Pancreas (tissue), 10 donors: ENCODE data around the gene FBXO3. TPM values are rescaled to one million over a fixed set of nuclear protein-coding genes. Genes with fewer than 3 reads are reported as not detected.
A peak's percentile ranks its signal among the peaks of the same experiment; 100 is the strongest.

Source experiments
- ATAC-seq, 4 donors: fragments of 200-7000 bp; cut with Tn5 transposase; one replicate each; pipeline versions ENCODE4 v1.8.0 to v1.9.1; 2020; ENCODE audit warnings: mild to moderate bottlenecking in 4 of 4, moderate library complexity in 4 of 4
- DNase-seq, 6 donors: peaks; one replicate each; pipeline ENCODE4 v3.0.0-alpha.2; 2020
- FAIRE-seq: peaks from 2 replicates; lab custom pipeline; 2012; peaks lifted over from hg19 to GRCh38; lab: Jason Lieb, UNC
- H3K27ac ChIP-seq, 4 donors: fragments of 200-600 bp; sonication (generic); 1 replicate in 3 of 4; 2 replicates in 1 of 4; pipeline versions ENCODE4 v1.5.0 to v1.8.0; 2020
- H3K27me3 ChIP-seq, 4 donors: fragments of 200-600 bp; one replicate each; pipeline ENCODE4 v1.8.0; 2021
- H3K36me3 ChIP-seq, 3 donors: fragments of 200-600 bp; sonication (generic) in 1 of 3; one replicate each; pipeline versions ENCODE4 v1.5.0 to v1.8.0; 2020 to 2021
- H3K4me1 ChIP-seq, 3 donors: fragments of 200-600 bp; one replicate each; pipeline ENCODE4 v1.8.0; 2021
- H3K4me3 ChIP-seq, 4 donors: fragments of 200-600 bp; sonication (generic) in 2 of 4; one replicate each; pipeline versions ENCODE4 v1.5.0 to v1.8.0; 2020 to 2021
- H3K9me3 ChIP-seq, 4 donors: fragments of 200-600 bp; one replicate each; pipeline ENCODE4 v1.8.0; 2021
- CTCF ChIP-seq, 4 donors: fragments of 200-600 bp; sonication (generic) in 3 of 4; IDR thresholded peaks; one replicate each; pipeline versions ENCODE4 v1.5.0 to v1.8.0; 2021; ENCODE audit warnings: antibody characterized with exemption in 4 of 4
- WGBS, 2 donors: extraction: QIAGEN DNeasy Blood & Tissue Kit; methylation state at CpG; one replicate each; pipeline ENCODE4 v1.1.7; 2013; 5-methylcytosine and 5-hydroxymethylcytosine counted together
- intact Hi-C, 3 donors: fragments of 100-400 bp; cut with DNase I; formaldehyde crosslinking; loops; one replicate each; pipeline versions ENCODE4 v1.11.1 to v1.14.2; 2022
- polyA plus RNA-seq, 2 donors: library from polyadenylated mRNA; stranded (reverse); fragments of 200-250 nt; gene quantifications; one replicate each; pipeline ENCODE4 v1.2.3, GENCODE V29; 2013
- total RNA-seq, 6 donors: library from RNA; stranded (reverse); fragmentation: NEBNext Ultra II Directional in 4 of 6; extraction: Animal tissue kit (Norgen Biotek cat#: 25700) in 4 of 6; gene quantifications; one replicate each; pipeline versions ENCODE4 v1.2.1 to v1.2.4, GENCODE V29; 2021 to 2023
- donor health status: healthy with polysubstance abuse.
- donor health status: DM: no; HTN: no; CAD: no; lungs with moderate emphysema.
- donor health status: DM: no; HTN: no; CAD: no.
- donor health status: control.
- donor health status: control.
- donor health status: Bipolar disorder and iron deficiency.
- donor health status: DM: yes; HTN: yes; CAD: no.
- donor health status: DM: no; HTN: no; CAD: no.
- donor health status: DM: no; HTN: no; CAD: no.
- donor health status: DM: yes; HTN: yes; CAD: no.

Gene FBXO3
- total and polyA plus RNA-seq, 8 donors = 12.2 to 26.6 (median 16.4) TPM

- ATAC-seq (peak; percentile 95 to 97 (median 96)), FAIRE-seq (no peak), DNase-seq (peak; percentile 95 to 99 (median 98))
- intact Hi-C loops = no loop called here
- 0 to 1% methylated on average over 33 to 48 of the region's 48 CpGs for WGBS, 2 donors
- H3K27me3 ChIP-seq = no peaks in the 10 kb centered on the region
- peak within 1 kb of the TSS; percentile 52 to 68 (median 64) for H3K4me3 ChIP-seq
- TF ChIP-seq CTCF (IDR thresholded peaks at IDR 0.05) = no peak
- H3K36me3 ChIP-seq = peaks cover 0 to 5% (median 0%) of the 10 kb centered on the region in 3 donors
- no peaks in the 10 kb centered on the region for H3K9me3 ChIP-seq
- peaks cover 0 to 3% (median 0%) of the 10 kb centered on the region in 3 donors for H3K4me1 ChIP-seq
- H3K27ac ChIP-seq = peak within 1 kb of the TSS; percentile 46 to 92 (median 80)
Measured at GRCh38 chr11:33736148-33736812, 38.0 kb downstream of the FBXO3 start, which contains the start of gene CD59. Gene CD59 (minus strand): TSS chr11:33736423. CDS start chr11:33722445, 13,978 bp downstream.

GRCh38 chr11:33735271-33736147, 38.8 kb downstream of the FBXO3 start:
- WGBS, 2 donors = 1 to 3% methylated on average over 52 to 53 of the region's 53 CpGs
- TF ChIP-seq CTCF (IDR thresholded peaks at IDR 0.05) = no peak
- peak in 4 of 6 donors; percentile 21 to 65 (median 34) for DNase-seq
- no peaks in the 10 kb centered on the region for H3K36me3 ChIP-seq
- H3K9me3 ChIP-seq = no peaks in the 10 kb centered on the region
- peaks cover 0 to 3% (median 0%) of the 10 kb centered on the region in 3 donors for H3K4me1 ChIP-seq
- intact Hi-C loops = no loop called here
- FAIRE-seq = no peak
- peak overlapping the region; percentile 46 to 92 (median 80) for H3K27ac ChIP-seq
- H3K27me3 ChIP-seq = no peaks in the 10 kb centered on the region
- H3K4me3 ChIP-seq = peak overlapping the region; percentile 52 to 68 (median 64)
- ATAC-seq = peak; percentile 26 to 46 (median 34)

GRCh38 chr11:33734441-33735270, 39.7 kb downstream of the FBXO3 start:
- Histone ChIP-seq H3K4me3 (peak overlapping the region; percentile 52 to 68 (median 64)), H3K27me3 (no peaks in the 10 kb centered on the region), H3K9me3 (no peaks in the 10 kb centered on the region), H3K4me1 (peaks cover 0 to 3% (median 0%) of the 10 kb centered on the region in 3 donors), H3K27ac (peak overlapping the region; percentile 46 to 92 (median 80)), H3K36me3 (no peaks in the 10 kb centered on the region)
- DNase-seq (no peak), ATAC-seq (peak in 1 of 4 donors; percentile 0), FAIRE-seq (no peak)
- intact Hi-C loops = no loop called here
- TF ChIP-seq CTCF (IDR thresholded peaks at IDR 0.05) = no peak
- WGBS, 2 donors = 6 to 10% methylated on average over 15 of the region's 15 CpGs

GRCh38 chr11:33733980-33734379, 40.3 kb downstream of the FBXO3 start:
- ATAC-seq = no peak
- H3K27ac ChIP-seq = peak overlapping the region in 2 of 4 donors; percentile 7 to 20
- DNase-seq = no peak
- H3K4me1 ChIP-seq = peaks cover 0 to 3% (median 0%) of the 10 kb centered on the region in 3 donors
- no peak for FAIRE-seq
- H3K36me3 ChIP-seq = no peaks in the 10 kb centered on the region
- WGBS, 2 donors = 57 to 72% methylated on average over 7 of the region's 7 CpGs
- intact Hi-C loops = no loop called here
- TF ChIP-seq CTCF (IDR thresholded peaks at IDR 0.05) = no peak
- H3K27me3 ChIP-seq = no peaks in the 10 kb centered on the region
- no peaks in the 10 kb centered on the region for H3K9me3 ChIP-seq
- H3K4me3 ChIP-seq = peak overlapping the region in 2 of 4 donors; percentile 52 to 62
